GM23248 (cell line): Measurements from ENCODE around the gene PTPRN2. TPM values are rescaled to one million over a fixed set of nuclear protein-coding genes. Genes with fewer than 3 reads are reported as not detected.
"Not testable (repeated sequence)": the region's sequence is repeated elsewhere in the genome, so short reads cannot be mapped to it uniquely, and the experiment has no call there.

Experiments used
- DNase-seq: peaks from one replicate; pipeline ENCODE4 v3.0.0-alpha.2; 2015
- H2AFZ ChIP-seq: fragments of 200-600 bp; sonication (generic); 2 replicates; pipeline ENCODE4 v1.6.1; 2016; ENCODE audit warnings: antibody characterized with exemption
- H3F3A ChIP-seq: fragments of 200-600 bp; sonication (generic); 2 replicates; pipeline ENCODE4 v1.6.1; 2016; ENCODE audit warnings: mild to moderate bottlenecking, antibody characterized with exemption, mixed run types; ENCODE audit not compliant: insufficient read depth
- H3K27ac ChIP-seq: fragments of 200-600 bp; sonication (generic); 2 replicates; pipeline ENCODE4 v1.5.1; 2016; ENCODE audit warnings: mild to moderate bottlenecking
- H3K27me3 ChIP-seq: fragments of 200-600 bp; sonication (generic); replicated peaks from 2 replicates; pipeline ENCODE4 v1.6.1; 2016; ENCODE audit warnings: mild to moderate bottlenecking; ENCODE audit not compliant: insufficient read depth
- H3K36me3 ChIP-seq: fragments of 200-600 bp; sonication (generic); 2 replicates; pipeline ENCODE4 v1.6.1; 2016; ENCODE audit warnings: low read depth, mild to moderate bottlenecking
- H3K4me1 ChIP-seq: fragments of 200-600 bp; sonication (generic); 2 replicates; pipeline ENCODE4 v1.6.1; 2016; ENCODE audit warnings: mild to moderate bottlenecking; ENCODE audit not compliant: insufficient read depth
- H3K4me2 ChIP-seq: fragments of 200-600 bp; sonication (generic); one replicate; pipeline ENCODE4 v1.6.1; 2016; ENCODE audit warnings: mild to moderate bottlenecking; ENCODE audit not compliant: unreplicated experiment
- H3K4me3 ChIP-seq: fragments of 200-600 bp; sonication (generic); 2 replicates; pipeline ENCODE4 v1.5.1; 2016; ENCODE audit warnings: mild to moderate bottlenecking
- H3K79me2 ChIP-seq: fragments of 200-600 bp; sonication (generic); 2 replicates; pipeline ENCODE4 v1.6.1; 2016; ENCODE audit warnings: mild to moderate bottlenecking; ENCODE audit not compliant: insufficient read depth
- H3K9ac ChIP-seq: fragments of 200-600 bp; sonication (generic); 2 replicates; pipeline ENCODE4 v1.6.1; 2016; ENCODE audit warnings: mild to moderate bottlenecking
- H3K9me2 ChIP-seq: fragments of 200-600 bp; sonication (generic); 2 replicates; pipeline ENCODE4 v1.6.1; 2016; ENCODE audit warnings: mixed run types, mild to moderate bottlenecking, moderate library complexity; ENCODE audit not compliant: insufficient read depth
- H3K9me3 ChIP-seq: fragments of 200-600 bp; sonication (generic); one replicate; pipeline ENCODE4 v1.6.1; 2017; ENCODE audit warnings: low read depth
- H4K20me1 ChIP-seq: fragments of 200-600 bp; sonication (generic); 2 replicates; pipeline ENCODE4 v1.6.0; 2016; ENCODE audit not compliant: insufficient read depth
- EZH2 ChIP-seq: fragments of 200-600 bp; sonication (generic); IDR thresholded peaks from 2 replicates; pipeline ENCODE4 v1.6.1; 2018; ENCODE audit warnings: antibody characterized with exemption, mild to moderate bottlenecking; ENCODE audit not compliant: insufficient read depth, poor library complexity, severe bottlenecking
- EZH2phosphoT487 ChIP-seq: fragments of 200-600 bp; sonication (generic); IDR thresholded peaks from 2 replicates; pipeline ENCODE4 v1.6.1; 2018; ENCODE audit warnings: antibody characterized with exemption, moderate library complexity, mild to moderate bottlenecking, low read depth; ENCODE audit not compliant: insufficient read depth
- WGBS, 2 experiments: methylation state at CpG; one replicate each; pipeline ENCODE4 v1.1.6; 2015 to 2017; ENCODE audit warnings: low lambda C conversion rate in 2 of 2, low coverage in 1 of 2; ENCODE audit errors: missing lambda C conversion rate in 2 of 2; 5-methylcytosine and 5-hydroxymethylcytosine counted together
- in situ Hi-C: fragments of 300-500 bp; cut with MboI; formaldehyde crosslinking; loops from 2 replicates; pipeline ENCODE4 v1.15.0; 2020
- polyA plus RNA-seq: library from polyadenylated mRNA; unstranded; fragments of >200 nt; fragmentation: Nextera tagmentation; extraction: Ambion mirVana; gene quantifications from 2 replicates; pipeline ENCODE4 v1.2.1, GENCODE V29; 2016
- total RNA-seq: library from RNA; depleted of rRNA; stranded (reverse); fragments of >200 nt; shearing (Covaris generic); gene quantifications from 2 replicates; pipeline ENCODE4 v1.2.3, GENCODE V29; 2014

The PTPRN2 gene
- total and polyA plus RNA-seq, 2 experiments from 2014 or later = 0.13 TPM; not detected in 1

DNA sequence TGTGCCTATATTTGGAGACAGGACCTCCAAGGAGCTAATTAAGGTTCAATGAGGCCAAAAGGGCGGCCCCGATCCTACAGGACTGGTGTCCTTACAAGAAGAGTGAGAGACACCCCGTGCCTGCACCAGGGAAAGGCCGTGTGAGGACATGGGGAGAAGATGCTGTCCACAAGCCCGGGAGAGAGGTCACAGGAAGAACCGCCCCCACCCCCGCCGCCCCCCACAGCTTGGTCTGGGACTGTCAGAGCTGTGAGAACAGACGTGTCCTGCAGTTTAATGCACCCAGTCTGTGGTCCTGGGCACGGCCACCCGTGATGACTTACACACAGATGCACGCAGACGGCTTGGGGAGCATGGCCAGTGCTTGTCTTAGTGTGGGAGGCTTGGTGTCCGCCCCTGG, 851.3 kb downstream of the PTPRN2 start:
- no peaks in the 10 kb centered on the region for H3K36me3 ChIP-seq
- H3K9me3 ChIP-seq = no peaks in the 10 kb centered on the region
- H3K27ac ChIP-seq = no peak overlapping the region
- DNase-seq = no peak
- no peak overlapping the region for H2AFZ ChIP-seq
- no peak overlapping the region for H3K4me3 ChIP-seq
- H3K27me3 ChIP-seq = no peaks in the 10 kb centered on the region
- TF ChIP-seq EZH2 = no peak
- TF ChIP-seq EZH2phosphoT487 = no peak
- WGBS, 2 experiments = 44 to 48% methylated on average over 13 to 14 of the region's 14 CpGs
- H3F3A ChIP-seq = no peaks in the 10 kb centered on the region
- H4K20me1 ChIP-seq = no peaks in the 10 kb centered on the region
- no peaks in the 10 kb centered on the region for H3K9me2 ChIP-seq
- H3K4me2 ChIP-seq = no peak overlapping the region
- in situ Hi-C loops = no loop called here
- H3K9ac ChIP-seq = no peak overlapping the region
- no peaks in the 10 kb centered on the region for H3K79me2 ChIP-seq
- H3K4me1 ChIP-seq = no peaks in the 10 kb centered on the region

DNA sequence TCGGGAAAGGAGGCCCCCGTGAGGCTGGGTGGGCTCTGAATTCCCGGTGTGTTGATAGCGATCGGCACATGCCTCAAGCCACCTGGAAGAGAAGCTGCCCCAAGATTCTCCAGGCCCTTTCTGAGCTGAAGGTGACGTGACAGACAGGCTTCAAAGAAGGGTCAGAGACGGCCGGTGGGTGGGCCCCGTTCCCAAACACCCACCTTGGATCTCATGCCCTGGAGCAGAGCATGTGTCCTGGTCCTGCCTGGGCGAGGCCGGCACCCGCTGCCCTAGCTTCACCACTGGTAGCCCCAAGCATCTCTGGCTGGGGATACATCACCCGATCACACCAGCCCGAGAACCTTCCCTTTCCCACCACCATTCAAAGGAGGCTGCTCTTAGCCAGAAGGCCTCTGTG, 851.8 kb downstream of the PTPRN2 start:
- no peak overlapping the region for H3K4me3 ChIP-seq
- no peaks in the 10 kb centered on the region for H3K9me2 ChIP-seq
- no peaks in the 10 kb centered on the region for H3K27me3 ChIP-seq
- no peak for DNase-seq
- H3K9ac ChIP-seq = no peak overlapping the region
- no peak overlapping the region for H3K27ac ChIP-seq
- H3K36me3 ChIP-seq = no peaks in the 10 kb centered on the region
- H2AFZ ChIP-seq = no peak overlapping the region
- H3K79me2 ChIP-seq = no peaks in the 10 kb centered on the region
- H3K4me1 ChIP-seq = no peaks in the 10 kb centered on the region
- TF ChIP-seq EZH2 (no peak), EZH2phosphoT487 (no peak)
- WGBS, 2 experiments = 32 to 39% methylated on average over 13 to 14 of the region's 14 CpGs
- H3F3A ChIP-seq = no peaks in the 10 kb centered on the region
- in situ Hi-C loops = no loop called here
- H3K4me2 ChIP-seq = no peak overlapping the region
- H3K9me3 ChIP-seq = no peaks in the 10 kb centered on the region
- no peaks in the 10 kb centered on the region for H4K20me1 ChIP-seq

DNA sequence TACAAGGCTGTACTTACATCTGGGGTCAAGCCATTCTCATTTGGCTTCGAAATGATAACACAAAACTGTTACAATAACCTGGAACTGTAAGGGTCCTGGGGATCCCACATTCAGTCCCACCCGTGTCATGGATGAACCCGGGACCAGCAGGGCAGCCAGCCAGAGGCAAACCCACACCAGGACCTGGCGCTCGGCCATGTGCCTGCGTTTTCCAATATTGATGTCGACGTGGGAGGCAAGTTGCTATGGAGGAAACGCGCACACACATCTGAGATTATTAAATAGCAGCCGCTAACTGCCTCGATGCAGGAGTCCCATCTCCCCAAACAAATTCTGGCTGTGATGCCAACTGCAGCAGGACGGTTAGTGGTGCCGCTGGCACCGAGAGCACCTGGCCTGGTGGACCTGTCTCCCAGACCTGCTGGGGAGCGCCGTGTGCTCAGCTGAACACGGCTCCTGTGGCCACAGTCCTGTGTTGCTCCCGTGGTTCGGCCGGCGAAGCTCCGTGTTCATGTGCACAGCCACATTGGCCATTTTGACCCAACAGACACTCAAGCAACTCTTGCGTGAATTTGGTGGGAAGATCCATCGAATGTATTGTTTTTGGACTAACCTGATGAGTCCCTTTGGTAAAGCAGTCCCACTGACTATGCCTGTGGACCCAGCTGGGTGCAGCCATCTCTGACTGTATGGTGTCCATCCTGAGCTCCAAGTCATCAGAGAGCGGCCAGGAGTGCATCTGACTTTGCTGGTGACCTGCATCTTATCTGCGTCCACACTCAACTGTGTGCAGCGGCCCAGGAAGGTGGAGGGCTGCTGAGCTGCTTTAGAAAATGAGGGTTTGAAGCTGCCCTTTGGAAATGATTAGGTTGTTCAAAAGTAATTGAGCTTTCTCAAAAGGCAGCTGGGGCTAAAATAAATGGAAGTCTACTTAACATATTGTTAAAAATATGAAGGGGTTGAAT, 852.7 kb downstream of the PTPRN2 start:
- H2AFZ ChIP-seq = no peak overlapping the region
- in situ Hi-C loops = no loop called here
- H4K20me1 ChIP-seq = no peaks in the 10 kb centered on the region
- H3F3A ChIP-seq = no peaks in the 10 kb centered on the region
- DNase-seq = no peak
- no peaks in the 10 kb centered on the region for H3K79me2 ChIP-seq
- no peak for TF ChIP-seq EZH2
- TF ChIP-seq EZH2phosphoT487 = no peak
- no peaks in the 10 kb centered on the region for H3K36me3 ChIP-seq
- no peak overlapping the region for H3K27ac ChIP-seq
- no peak overlapping the region for H3K4me2 ChIP-seq
- no peak overlapping the region for H3K4me3 ChIP-seq
- H3K9me2 ChIP-seq = no peaks in the 10 kb centered on the region
- no peak overlapping the region for H3K9ac ChIP-seq
- H3K9me3 ChIP-seq = no peaks in the 10 kb centered on the region
- no peaks in the 10 kb centered on the region for H3K4me1 ChIP-seq
- H3K27me3 ChIP-seq = no peaks in the 10 kb centered on the region
- WGBS, 2 experiments = 42 to 44% methylated on average over 28 of the region's 28 CpGs

DNA sequence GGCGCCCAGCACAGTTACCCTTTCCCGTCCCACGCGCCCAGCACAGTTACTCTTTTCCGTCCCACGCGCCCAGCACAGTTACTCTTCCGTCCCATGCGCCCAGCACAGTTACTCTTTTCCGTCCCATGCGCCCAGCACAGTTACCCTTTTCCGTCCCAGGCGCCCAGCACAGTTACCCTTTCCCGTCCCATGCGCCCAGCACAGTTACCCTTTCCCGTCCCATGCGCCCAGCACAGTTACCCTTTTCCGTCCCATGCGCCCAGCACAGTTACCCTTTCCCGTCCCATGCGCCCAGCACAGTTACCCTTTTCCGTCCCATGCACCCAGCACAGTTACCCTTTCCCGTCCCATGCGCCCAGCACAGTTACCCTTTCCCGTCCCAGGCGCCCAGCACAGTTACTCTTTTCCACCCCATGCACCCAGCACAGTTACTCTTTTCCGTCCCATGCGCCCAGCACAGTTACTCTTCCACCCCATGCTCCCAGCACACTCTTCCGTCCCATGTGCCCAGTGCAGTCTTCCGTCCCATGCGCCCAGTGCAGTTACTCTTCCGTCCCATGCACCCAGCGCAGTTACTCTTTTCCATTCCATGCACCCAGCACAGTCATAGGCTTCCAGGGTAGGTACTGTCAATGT, 853.7 kb downstream of the PTPRN2 start:
- in situ Hi-C loops, H3K79me2 ChIP-seq, DNase-seq, H3K27me3 ChIP-seq, H3K9me3 ChIP-seq, H4K20me1 ChIP-seq, H3K9ac ChIP-seq, H3K9me2 ChIP-seq, H3K36me3 ChIP-seq, H3F3A ChIP-seq, H3K4me2 ChIP-seq, H3K27ac ChIP-seq, H3K4me1 ChIP-seq, H3K4me3 ChIP-seq, H2AFZ ChIP-seq: not testable (repeated sequence)
- 67 to 80% methylated on average over 7 to 33 of the region's 33 CpGs for WGBS, 2 experiments
